ENCODE data around the gene FMN2.

The FMN2 gene

DNA sequence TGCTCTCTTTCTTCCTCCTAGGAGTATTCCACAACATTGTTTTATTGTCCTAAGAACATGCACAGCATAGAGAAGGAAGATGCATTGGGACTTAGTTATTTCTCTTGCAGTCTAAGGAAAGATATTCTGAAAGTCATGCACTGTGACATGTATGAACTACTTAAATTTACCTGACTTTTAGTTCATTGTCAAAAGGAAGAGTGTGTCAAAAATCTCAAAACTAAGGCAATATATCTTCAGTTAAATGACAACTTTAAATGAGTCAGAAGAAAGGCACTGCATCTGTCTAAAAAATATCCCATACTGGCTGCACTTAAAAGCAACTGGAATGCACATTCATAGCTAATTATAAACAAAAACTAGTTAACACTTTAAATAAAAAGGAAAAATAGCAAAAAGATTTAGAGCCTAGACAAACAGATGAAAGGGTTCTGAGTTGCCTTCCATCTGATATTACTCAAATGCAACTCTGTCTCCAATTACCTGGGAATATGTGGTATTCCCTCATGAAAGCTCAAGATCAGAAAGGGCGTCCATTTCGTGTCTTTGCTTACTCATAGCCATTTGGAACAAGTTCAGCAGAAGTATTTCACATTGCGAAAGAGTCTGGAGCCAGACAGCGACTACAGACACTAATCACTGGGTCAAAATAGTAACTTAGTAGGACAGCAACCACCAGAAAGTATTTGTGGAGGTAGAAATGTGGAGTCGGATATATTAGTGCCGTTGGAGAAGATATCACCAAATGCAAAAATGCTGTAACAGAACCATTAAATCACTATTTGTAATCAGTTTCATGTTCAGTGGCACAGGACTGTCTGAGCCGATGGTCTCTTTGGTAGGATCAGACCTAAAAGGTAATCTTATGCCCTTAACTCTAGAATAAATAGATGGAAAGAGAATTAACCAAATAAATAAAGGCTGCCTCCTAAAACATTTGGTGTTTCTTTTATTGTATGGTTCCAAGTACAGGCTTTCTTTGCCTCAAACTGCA lies 294.6 kb downstream of the FMN2 start:
- TF ChIP-seq, protein P1, sequence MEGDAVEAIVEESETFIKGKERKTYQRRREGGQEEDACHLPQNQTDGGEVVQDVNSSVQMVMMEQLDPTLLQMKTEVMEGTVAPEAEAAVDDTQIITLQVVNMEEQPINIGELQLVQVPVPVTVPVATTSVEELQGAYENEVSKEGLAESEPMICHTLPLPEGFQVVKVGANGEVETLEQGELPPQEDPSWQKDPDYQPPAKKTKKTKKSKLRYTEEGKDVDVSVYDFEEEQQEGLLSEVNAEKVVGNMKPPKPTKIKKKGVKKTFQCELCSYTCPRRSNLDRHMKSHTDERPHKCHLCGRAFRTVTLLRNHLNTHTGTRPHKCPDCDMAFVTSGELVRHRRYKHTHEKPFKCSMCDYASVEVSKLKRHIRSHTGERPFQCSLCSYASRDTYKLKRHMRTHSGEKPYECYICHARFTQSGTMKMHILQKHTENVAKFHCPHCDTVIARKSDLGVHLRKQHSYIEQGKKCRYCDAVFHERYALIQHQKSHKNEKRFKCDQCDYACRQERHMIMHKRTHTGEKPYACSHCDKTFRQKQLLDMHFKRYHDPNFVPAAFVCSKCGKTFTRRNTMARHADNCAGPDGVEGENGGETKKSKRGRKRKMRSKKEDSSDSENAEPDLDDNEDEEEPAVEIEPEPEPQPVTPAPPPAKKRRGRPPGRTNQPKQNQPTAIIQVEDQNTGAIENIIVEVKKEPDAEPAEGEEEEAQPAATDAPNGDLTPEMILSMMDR (IDR thresholded peaks at IDR 0.05), result no peak
- Histone ChIP-seq H3K36me3 (no peaks in the 10 kb centered on the region), H3K27me3 (no peaks in the 10 kb centered on the region), H3K27ac (no peak overlapping the region), H3K9me3 (peaks cover 4% of the 10 kb centered on the region), H3K4me3 (ENCODE audit: low read depth in 1 of 2, low read length in 1 of 2) (no peak overlapping the region), H3K4me1 (ENCODE audit: control insufficient read depth in 1 of 2, insufficient read depth in 1 of 2, low read depth in 1 of 2, low read length in 1 of 2) (no peaks in the 10 kb centered on the region)

DNA sequence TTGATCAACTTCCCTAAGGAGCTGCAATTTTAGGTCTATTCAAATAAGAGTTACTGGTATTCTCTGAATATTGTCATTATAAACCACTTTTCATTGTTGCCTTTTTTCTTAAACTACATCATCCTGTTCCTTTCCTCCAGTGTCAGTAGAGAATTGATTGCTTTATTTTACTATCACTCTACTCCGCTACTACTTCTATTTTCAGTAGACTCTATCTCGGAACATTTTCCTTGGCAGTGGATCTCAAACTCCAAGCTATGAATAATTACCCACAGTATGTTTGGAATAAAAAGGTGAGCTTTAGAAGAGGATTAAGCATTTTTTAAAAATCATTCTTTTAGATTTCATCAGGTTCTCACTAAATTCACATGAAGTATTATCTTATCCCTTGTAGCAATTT lies 295.4 kb downstream of the FMN2 start:
- TF ChIP-seq, protein P1 (IDR thresholded peaks at IDR 0.05), result no peak
- no peaks in the 10 kb centered on the region for H3K4me1 ChIP-seq (ENCODE audit: control insufficient read depth in 1 of 2, insufficient read depth in 1 of 2, low read depth in 1 of 2, low read length in 1 of 2)
- no peak overlapping the region for H3K4me3 ChIP-seq (ENCODE audit: low read depth in 1 of 2, low read length in 1 of 2)
- no peaks in the 10 kb centered on the region for H3K9me3 ChIP-seq
- no peaks in the 10 kb centered on the region for H3K27me3 ChIP-seq
- no peak overlapping the region for H3K27ac ChIP-seq
- no peaks in the 10 kb centered on the region for H3K36me3 ChIP-seq

DNA sequence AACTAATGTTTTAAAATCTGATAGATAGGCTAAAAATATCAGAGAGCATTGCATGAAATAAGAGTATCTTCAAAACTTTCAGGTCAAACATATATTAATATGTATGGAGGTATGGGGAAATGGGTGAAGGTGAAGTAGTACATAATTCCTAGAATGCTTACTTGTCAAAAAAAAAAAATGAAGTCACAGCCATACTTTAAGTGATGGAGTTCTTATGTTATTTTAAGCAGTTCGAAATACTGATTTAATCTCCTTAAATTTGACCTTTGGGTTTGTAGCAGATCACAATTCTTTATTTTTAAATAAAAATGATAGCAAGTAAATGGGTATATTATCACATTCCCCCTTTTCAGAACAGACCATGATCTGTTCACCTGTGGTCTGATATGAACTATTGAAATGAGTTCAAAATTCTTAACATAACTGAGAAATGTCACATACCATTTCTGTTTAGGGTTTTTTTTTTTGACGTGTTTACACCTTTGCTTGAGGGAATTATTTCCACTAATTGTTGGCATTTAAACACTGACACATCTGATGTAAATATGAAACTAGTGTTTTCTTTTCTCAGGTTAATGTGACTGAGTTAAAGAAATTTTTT lies 300.1 kb downstream of the FMN2 start:
- no peaks in the 10 kb centered on the region for H3K4me1 ChIP-seq (ENCODE audit: control insufficient read depth in 1 of 2, insufficient read depth in 1 of 2, low read depth in 1 of 2, low read length in 1 of 2)
- no peak overlapping the region for H3K4me3 ChIP-seq (ENCODE audit: low read depth in 1 of 2, low read length in 1 of 2)
- TF ChIP-seq, protein P1 (IDR thresholded peaks at IDR 0.05), result no peak
- H3K36me3 ChIP-seq, result no peaks in the 10 kb centered on the region
- H3K27ac ChIP-seq, result no peak overlapping the region
- H3K9me3 ChIP-seq, result no peaks in the 10 kb centered on the region
- no peaks in the 10 kb centered on the region for H3K27me3 ChIP-seq

DNA sequence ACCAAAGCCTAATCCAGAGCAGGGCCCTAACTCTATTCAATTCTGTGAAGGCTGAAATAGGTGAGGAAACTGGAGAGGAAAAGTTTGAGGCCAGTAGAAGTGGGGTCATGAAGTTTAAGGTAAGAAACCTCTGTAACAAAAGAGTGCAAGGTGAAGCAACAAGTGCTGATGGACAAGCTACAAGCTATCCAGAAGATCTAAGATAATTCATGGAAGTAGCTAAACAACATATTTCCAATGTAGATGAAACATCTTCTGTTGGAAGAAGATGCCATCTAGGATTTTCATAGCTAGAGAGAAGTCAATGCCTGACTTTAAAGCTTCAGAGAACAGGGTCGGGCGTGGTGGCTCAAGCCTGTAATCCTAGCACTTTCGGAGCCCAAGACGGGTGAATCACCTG lies 302.7 kb downstream of the FMN2 start:
- TF ChIP-seq, protein P1 (IDR thresholded peaks at IDR 0.05), result no peak
- Histone ChIP-seq H3K36me3 (no peaks in the 10 kb centered on the region), H3K4me1 (ENCODE audit: control insufficient read depth in 1 of 2, insufficient read depth in 1 of 2, low read depth in 1 of 2, low read length in 1 of 2) (no peaks in the 10 kb centered on the region), H3K9me3 (no peaks in the 10 kb centered on the region), H3K27me3 (no peaks in the 10 kb centered on the region), H3K27ac (no peak overlapping the region), H3K4me3 (ENCODE audit: low read depth in 1 of 2, low read length in 1 of 2) (no peak overlapping the region)

DNA sequence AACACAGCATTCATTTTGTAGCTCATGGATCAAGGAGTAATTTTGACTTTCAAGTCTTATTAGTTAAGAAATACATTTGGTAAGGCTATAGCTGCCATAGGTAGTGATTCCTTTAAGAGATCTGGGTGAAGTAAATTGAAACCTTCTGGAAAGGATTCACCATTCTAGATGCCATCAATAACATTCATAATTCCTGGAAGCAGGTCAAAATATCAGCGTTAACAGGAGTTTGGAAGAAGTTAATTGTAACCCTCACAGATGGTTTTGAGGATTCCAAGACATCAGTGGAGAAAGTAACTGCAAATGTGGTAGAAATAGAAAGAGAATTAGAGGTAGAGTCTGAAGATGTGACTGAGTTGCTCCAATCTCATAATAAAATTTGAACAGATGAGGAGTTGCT lies 303.7 kb downstream of the FMN2 start:
- Histone ChIP-seq H3K9me3 (no peaks in the 10 kb centered on the region), H3K36me3 (no peaks in the 10 kb centered on the region), H3K4me1 (ENCODE audit: control insufficient read depth in 1 of 2, insufficient read depth in 1 of 2, low read depth in 1 of 2, low read length in 1 of 2) (no peaks in the 10 kb centered on the region), H3K4me3 (ENCODE audit: low read depth in 1 of 2, low read length in 1 of 2) (no peak overlapping the region), H3K27me3 (no peaks in the 10 kb centered on the region), H3K27ac (no peak overlapping the region)
- TF ChIP-seq, protein P1 (IDR thresholded peaks at IDR 0.05), result no peak
